K562 (cell line): ENCODE data around the gene ZFAND2B.

Experiments used
- BRCA1 ChIP-seq, 2 experiments: fragments of 450-650 bp in 1 of 2; sonication (generic) in 1 of 2; formaldehyde crosslinking in 1 of 2; IDR thresholded peaks; 2 replicates each; pipeline versions ENCODE4 v1.5.0 to v1.6.1; 2017 to 2020; ENCODE audit warnings: mild to moderate bottlenecking in 1 of 2, missing genetic modification reagents in 1 of 2
- CTCF ChIP-seq, 3 experiments: IDR thresholded peaks in 2 of 3; conservative IDR thresholded peaks in 1 of 3; 2 replicates each; pipeline ENCODE4 v1.5.1; 2011 to 2012; ENCODE audit warnings: low read length in 3 of 3, mild to moderate bottlenecking in 3 of 3, control low read depth in 2 of 3, improper control_type of control experiment in 1 of 3, inconsistent platforms in 1 of 3, low read depth in 1 of 3, mixed read lengths in 1 of 3, moderate library complexity in 1 of 3; ENCODE audit not compliant: insufficient read depth in 2 of 3
- FOXP1 ChIP-seq: sonication (generic); formaldehyde crosslinking; IDR thresholded peaks from 2 replicates; pipeline ENCODE4 v1.8.0; 2022; ENCODE audit warnings: mild to moderate bottlenecking, missing genetic modification reagents
- MXI1 ChIP-seq: IDR thresholded peaks from 2 replicates; pipeline ENCODE4 v1.6.1; 2011; ENCODE audit warnings: low read depth, mild to moderate bottlenecking, improper control_type of control experiment, low read length
- PATZ1 ChIP-seq: fragments of 250-450 bp; sonication (Bioruptor Pico); IDR thresholded peaks from 2 replicates; pipeline ENCODE4 v1.5.0; 2020; ENCODE audit warnings: mild to moderate bottlenecking, borderline replicate concordance
- PHF21A ChIP-seq: fragments of 450-650 bp; IDR thresholded peaks from 2 replicates; pipeline ENCODE4 v1.6.1; 2017; ENCODE audit warnings: low read depth, borderline replicate concordance
- SMAD3 ChIP-seq: fragments of 450-650 bp; formaldehyde crosslinking; conservative IDR thresholded peaks from 2 replicates; pipeline ENCODE4 v1.4.0; 2020; ENCODE audit warnings: mild to moderate bottlenecking
- TF ChIP-seq, protein P1 (sequence below): fragments of 250-450 bp; sonication (Bioruptor Pico); IDR thresholded peaks from 2 replicates; pipeline ENCODE4 v1.8.0; 2021; ENCODE audit warnings: moderate library complexity, mild to moderate bottlenecking, inconsistent platforms
- TF ChIP-seq, protein P2 (sequence below): sonication (generic); formaldehyde crosslinking; IDR thresholded peaks from 2 replicates; pipeline ENCODE4 v1.8.0; 2022; ENCODE audit warnings: mild to moderate bottlenecking, missing genetic modification reagents, borderline replicate concordance
- TF ChIP-seq, protein P3 (sequence below): fragments of 250-450 bp; sonication (Bioruptor Pico); IDR thresholded peaks from 2 replicates; pipeline ENCODE4 v1.5.0; 2021

GRCh38 chr2:219221957-219222518 is 15.5 kb downstream of the ZFAND2B start:
- TF ChIP-seq BRCA1 (IDR thresholded peaks at IDR 0.05) (no peak), BRCA1 (CRISPR knock-in tag; IDR thresholded peaks at IDR 0.05) (no peak), CTCF (IDR thresholded peaks at IDR 0.05 in 2 of 3, conservative IDR thresholded peaks at IDR 0.05 in 1 of 3; ENCODE audit: insufficient read depth in 2 of 3, low read depth in 1 of 3, low read length in 3 of 3) (no peak), SMAD3 (CRISPR knock-in tag) (no peak), FOXP1 (CRISPR knock-in tag) (no peak), PHF21A (no peak), PATZ1 (CRISPR knock-in tag) (no peak), MXI1 (no peak)
- TF ChIP-seq, protein P1, sequence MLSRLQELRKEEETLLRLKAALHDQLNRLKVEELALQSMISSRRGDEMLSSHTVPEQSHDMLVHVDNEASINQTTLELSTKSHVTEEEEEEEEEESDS (CRISPR knock-in tag) = no peak
- TF ChIP-seq, protein P2, sequence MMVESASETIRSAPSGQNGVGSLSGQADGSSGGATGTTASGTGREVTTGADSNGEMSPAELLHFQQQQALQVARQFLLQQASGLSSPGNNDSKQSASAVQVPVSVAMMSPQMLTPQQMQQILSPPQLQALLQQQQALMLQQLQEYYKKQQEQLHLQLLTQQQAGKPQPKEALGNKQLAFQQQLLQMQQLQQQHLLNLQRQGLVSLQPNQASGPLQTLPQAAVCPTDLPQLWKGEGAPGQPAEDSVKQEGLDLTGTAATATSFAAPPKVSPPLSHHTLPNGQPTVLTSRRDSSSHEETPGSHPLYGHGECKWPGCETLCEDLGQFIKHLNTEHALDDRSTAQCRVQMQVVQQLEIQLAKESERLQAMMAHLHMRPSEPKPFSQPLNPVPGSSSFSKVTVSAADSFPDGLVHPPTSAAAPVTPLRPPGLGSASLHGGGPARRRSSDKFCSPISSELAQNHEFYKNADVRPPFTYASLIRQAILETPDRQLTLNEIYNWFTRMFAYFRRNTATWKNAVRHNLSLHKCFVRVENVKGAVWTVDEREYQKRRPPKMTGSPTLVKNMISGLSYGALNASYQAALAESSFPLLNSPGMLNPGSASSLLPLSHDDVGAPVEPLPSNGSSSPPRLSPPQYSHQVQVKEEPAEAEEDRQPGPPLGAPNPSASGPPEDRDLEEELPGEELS (CRISPR knock-in tag) = no peak
- TF ChIP-seq, protein P3, sequence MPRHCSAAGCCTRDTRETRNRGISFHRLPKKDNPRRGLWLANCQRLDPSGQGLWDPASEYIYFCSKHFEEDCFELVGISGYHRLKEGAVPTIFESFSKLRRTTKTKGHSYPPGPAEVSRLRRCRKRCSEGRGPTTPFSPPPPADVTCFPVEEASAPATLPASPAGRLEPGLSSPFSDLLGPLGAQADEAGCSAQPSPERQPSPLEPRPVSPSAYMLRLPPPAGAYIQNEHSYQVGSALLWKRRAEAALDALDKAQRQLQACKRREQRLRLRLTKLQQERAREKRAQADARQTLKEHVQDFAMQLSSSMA (CRISPR knock-in tag) = no peak
